Activated T-helper 1 cell treated with anti-CD3 and anti-CD28 coated beads, Interleukin-12 subunit alpha, Interleukin-12 subunit beta, Interleukin-2, Interleukin-4 antibody, amounts not matched to agents 30 ng/mL and 10 ng/mL and 1 ng/mL, durations not matched to agents 14 hours and 24 hours and 36 hours (primary cell): ENCODE measurements around the gene S100A10. TPM values are rescaled to one million over a fixed set of nuclear protein-coding genes. Genes with fewer than 3 reads are reported as not detected.

ENCODE experiments used
- DNase-seq: peaks from one replicate; pipeline ENCODE4 v3.0.0; 2021; ENCODE audit warnings: low spot score
- H3K27ac Mint-ChIP-seq: one replicate; pipeline ENCODE4 v1.8.0; 2021; ENCODE audit warnings: mild to moderate bottlenecking, mixed read lengths
- H3K27me3 Mint-ChIP-seq: one replicate; pipeline ENCODE4 v1.8.0; 2022; ENCODE audit warnings: mild to moderate bottlenecking, moderate library complexity, mixed read lengths; ENCODE audit not compliant: insufficient read depth
- H3K36me3 Mint-ChIP-seq: one replicate; pipeline ENCODE4 v1.8.0; 2021; ENCODE audit warnings: low read depth, mixed read lengths
- H3K4me1 Mint-ChIP-seq: one replicate; pipeline ENCODE4 v1.8.0; 2021; ENCODE audit warnings: low read depth, mixed read lengths
- H3K4me3 Mint-ChIP-seq: one replicate; pipeline ENCODE4 v1.8.0; 2021; ENCODE audit warnings: mild to moderate bottlenecking, moderate library complexity, mixed read lengths
- H3K9me3 Mint-ChIP-seq: one replicate; pipeline ENCODE4 v1.8.0; 2021; ENCODE audit warnings: mixed read lengths
- intact Hi-C: fragments of 100-400 bp; cut with micrococcal nuclease; formaldehyde crosslinking; loops from one replicate; pipeline ENCODE4 v1.15.1; 2024
- total RNA-seq: library from RNA; stranded (reverse); gene quantifications from 2 replicates; pipeline ENCODE4 v1.2.3, GENCODE V29; 2022

S100A10 gene
- total RNA-seq, 1 donor from 2014 or later: 105 TPM

DNA sequence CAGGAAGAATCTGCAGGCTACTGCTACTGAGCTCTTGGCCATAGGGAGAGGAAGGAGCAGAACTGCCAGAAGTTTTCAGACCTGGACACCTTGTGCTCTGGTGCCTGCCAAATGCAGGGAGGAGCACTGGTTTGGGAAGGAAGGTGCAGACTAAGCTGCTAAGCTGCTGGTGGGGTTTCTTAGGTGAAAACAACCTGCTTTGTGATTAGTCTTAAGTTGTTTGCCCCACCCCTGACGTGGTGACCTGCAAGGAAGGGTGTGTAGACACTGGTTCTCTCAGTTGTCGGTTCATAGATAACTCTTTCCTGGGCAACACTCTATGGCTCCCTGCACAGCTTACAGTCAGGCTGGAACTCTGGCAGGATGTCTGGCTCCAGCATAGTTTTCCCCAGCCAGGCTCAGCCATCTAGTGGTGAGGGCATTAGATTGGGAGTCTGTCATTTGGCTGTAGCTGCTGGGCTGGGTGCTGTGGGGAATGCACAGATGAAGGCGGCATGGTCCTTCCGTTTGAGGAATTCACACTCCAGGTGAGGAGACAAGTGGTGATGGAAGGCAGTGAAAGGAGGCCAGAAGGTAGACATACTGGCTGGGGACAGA, 10.3 kb upstream of the S100A10 start:
- no peak overlapping the region for H3K4me3 Mint-ChIP-seq
- H3K36me3 Mint-ChIP-seq: no peaks in the 10 kb centered on the region
- peaks cover 46% of the 10 kb centered on the region for H3K27me3 Mint-ChIP-seq
- intact Hi-C loops: loop anchor here (5.0 kb wide), 1 partner anchor 412 kb away; no protein-coding TSS in a partner anchor
- no peaks in the 10 kb centered on the region for H3K9me3 Mint-ChIP-seq
- peaks cover 14% of the 10 kb centered on the region for H3K4me1 Mint-ChIP-seq
- no peak for DNase-seq
- no peak overlapping the region for H3K27ac Mint-ChIP-seq

DNA sequence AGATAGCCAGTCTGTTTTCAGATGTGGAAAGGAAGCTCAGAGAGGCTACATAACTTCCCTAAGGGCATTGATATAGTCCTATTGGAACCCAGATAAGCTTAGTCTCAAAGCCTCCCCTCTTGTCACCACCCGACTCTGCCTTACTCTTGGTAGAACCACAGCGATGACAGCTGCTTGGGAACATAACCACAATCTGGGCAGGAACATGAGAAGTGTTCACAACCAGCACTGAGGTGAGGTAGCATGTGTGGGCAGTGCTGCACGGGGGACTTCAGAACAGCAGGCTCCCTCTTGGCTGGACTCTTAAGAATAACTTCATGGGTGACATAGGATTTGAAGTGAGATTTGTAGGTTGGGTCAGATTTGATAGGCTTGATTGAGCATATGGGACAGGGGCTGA, 9.3 kb upstream of the S100A10 start:
- intact Hi-C loops: loop anchor here (5.0 kb wide), 1 partner anchor 411 kb away; no protein-coding TSS in a partner anchor
- Mint-ChIP-seq H3K27me3 (peaks cover 46% of the 10 kb centered on the region), H3K27ac (no peak overlapping the region), H3K9me3 (no peaks in the 10 kb centered on the region), H3K36me3 (no peaks in the 10 kb centered on the region), H3K4me3 (no peak overlapping the region), H3K4me1 (peaks cover 14% of the 10 kb centered on the region)
- DNase-seq: no peak

DNA sequence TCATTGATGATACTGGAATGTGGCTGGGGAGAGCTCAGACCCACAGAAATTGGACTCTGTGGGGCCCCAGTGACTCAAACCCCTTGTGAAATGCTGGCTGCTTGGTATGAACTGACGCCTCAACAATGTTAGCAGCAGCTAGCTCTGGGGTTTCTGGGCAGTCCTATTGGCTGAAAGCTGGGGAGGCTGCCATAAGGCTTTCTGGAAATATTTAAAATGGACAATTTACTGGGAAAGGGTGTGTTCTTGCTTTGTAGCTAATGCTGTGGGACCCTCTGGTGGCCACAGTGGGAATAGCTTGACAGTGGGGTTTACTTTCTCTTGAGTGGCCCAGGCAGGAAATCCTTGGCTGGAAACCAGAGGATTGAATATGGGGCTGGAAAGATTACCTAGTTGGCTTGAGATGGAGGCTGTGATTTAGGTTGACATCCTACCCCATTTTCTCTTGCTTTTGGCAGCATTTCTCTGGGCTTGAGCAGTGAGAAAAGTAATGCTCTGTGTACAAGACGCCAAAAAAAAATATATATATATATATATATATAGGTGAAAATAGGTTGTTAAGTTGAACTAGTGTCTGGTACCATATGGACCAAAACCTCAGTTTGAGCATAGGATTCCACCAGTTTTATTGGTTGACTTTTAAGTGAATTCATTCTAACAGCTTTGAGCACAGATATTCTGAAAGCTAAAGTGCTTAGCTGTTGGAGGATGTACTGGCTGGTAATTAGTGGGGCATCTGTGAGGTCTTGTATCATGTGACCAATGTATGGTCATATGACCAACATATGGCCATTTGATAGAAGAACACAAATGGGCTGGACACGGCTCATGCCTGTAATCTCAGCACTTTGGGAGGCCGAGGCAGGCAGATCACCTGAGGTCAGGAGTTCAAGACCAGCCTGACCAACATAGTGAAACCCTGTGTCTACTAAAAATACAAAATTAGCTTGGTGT, 8.2 kb upstream of the S100A10 start:
- Mint-ChIP-seq H3K27ac (no peak overlapping the region), H3K36me3 (no peaks in the 10 kb centered on the region), H3K4me3 (no peak overlapping the region), H3K4me1 (peaks cover 9% of the 10 kb centered on the region), H3K27me3 (peaks cover 37% of the 10 kb centered on the region), H3K9me3 (no peaks in the 10 kb centered on the region)
- intact Hi-C loops: loop anchor here (1.0 to 5.0 kb wide), 4 partner anchors 34 to 410 kb away; no protein-coding TSS in a partner anchor
- DNase-seq: peak; percentile 50

DNA sequence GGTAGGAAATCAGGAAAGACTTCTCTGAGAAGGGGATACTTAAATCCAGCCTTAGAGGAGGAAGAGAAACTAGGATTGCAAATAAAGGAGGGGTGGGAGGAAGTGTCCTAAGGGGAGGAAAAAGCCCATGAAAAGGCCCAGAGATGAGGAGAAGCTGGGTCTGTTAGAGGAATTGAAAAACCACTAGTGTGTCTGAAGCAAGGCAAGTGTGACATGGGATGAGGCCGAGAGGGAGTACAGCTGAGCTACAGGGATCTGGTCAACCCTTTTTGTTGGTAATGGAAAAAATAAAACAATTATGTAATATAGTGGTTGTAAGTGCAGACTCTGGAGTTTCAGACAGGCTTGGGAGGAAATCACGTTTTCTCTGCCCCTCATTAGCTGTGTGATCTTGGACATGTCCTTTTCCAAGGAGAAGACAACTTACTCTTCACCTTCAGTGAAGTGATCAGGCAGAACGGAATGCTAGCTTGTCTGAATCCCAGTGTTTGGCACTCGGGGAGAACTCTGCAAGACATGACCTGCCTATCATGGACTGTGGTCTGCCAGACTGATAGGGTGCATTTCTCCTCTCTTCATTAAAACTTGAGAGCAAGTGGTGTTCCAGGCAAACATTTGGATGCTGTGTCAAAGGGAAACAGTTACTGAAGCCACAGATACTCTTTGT, 7.4 kb upstream of the S100A10 start:
- Mint-ChIP-seq H3K27me3 (peaks cover 35% of the 10 kb centered on the region), H3K4me3 (no peak overlapping the region), H3K36me3 (no peaks in the 10 kb centered on the region), H3K4me1 (peaks cover 7% of the 10 kb centered on the region), H3K9me3 (no peaks in the 10 kb centered on the region), H3K27ac (no peak overlapping the region)
- intact Hi-C loops: loop anchor here (1.0 to 5.0 kb wide), 4 partner anchors 33 to 409 kb away; no protein-coding TSS in a partner anchor
- no peak for DNase-seq

DNA sequence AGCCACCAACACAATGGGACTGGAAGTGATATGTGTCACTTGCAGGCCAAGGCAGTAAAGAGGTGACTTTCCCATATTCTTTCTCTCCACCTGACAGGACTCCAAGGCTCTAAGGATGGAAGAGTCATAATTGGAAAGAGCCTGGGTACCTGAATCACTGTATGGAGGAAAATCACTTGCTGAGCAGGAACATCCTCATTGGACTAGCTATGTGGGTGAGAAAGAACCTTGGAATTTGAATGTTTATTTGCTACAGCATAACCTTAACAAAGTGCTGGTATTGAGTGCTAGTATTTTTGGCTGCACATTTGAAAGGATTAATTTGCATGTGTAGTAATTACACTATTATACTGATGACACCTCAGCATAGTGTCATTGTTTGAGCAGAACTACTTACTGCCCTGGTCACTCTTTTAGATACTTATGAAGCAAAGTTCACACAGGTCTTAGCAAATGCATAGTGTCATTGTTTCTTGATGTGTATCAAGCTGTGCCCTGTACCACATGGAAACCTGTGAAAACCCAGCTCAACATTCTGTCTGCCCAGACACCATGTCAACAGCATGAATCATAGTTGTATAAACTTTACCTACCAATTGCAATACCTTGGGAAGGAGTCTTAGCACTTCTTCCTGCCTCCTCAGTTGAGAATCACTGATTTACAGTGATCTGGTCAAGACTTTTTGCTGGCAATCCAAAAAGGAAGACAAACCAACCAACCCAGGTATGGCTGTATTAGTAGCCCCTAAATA, 5.1 kb upstream of the S100A10 start:
- no peaks in the 10 kb centered on the region for H3K9me3 Mint-ChIP-seq
- no peak overlapping the region for H3K4me3 Mint-ChIP-seq

DNA sequence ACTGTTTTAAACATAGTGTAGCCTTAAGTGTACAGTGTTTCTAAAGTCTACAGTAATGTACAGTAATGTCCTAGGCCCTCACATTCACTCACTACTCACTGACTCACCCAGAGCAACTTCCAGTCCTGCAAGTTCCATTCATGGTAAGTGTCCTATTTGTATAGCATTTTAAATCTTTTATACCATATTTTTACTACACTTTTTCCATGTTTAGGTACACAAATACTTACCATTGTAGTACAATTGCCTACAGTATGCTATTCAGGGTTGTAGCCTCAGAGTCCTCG, 3.6 kb upstream of the S100A10 start:
- Mint-ChIP-seq H3K4me1 (peaks cover 22% of the 10 kb centered on the region), H3K36me3 (peaks cover 6% of the 10 kb centered on the region), H3K9me3 (no peaks in the 10 kb centered on the region), H3K4me3 (no peak overlapping the region), H3K27ac (no peak overlapping the region), H3K27me3 (peaks cover 10% of the 10 kb centered on the region)
- intact Hi-C loops: loop anchor here (1.0 to 10.0 kb wide), 3 partner anchors 29 to 382 kb away; partner anchors contain the start of gene SNX27
- no peak for DNase-seq

More for the DNA sequence above, 5.1 kb upstream of the S100A10 start:
- H3K27ac Mint-ChIP-seq: no peak overlapping the region
- H3K27me3 Mint-ChIP-seq: peaks cover 21% of the 10 kb centered on the region
- DNase-seq: no peak
- peaks cover 12% of the 10 kb centered on the region for H3K4me1 Mint-ChIP-seq
- intact Hi-C loops: loop anchor here (10.0 kb wide), 1 partner anchor 384 kb away; the partner anchor contains the start of gene SNX27
- H3K36me3 Mint-ChIP-seq: no peaks in the 10 kb centered on the region

DNA sequence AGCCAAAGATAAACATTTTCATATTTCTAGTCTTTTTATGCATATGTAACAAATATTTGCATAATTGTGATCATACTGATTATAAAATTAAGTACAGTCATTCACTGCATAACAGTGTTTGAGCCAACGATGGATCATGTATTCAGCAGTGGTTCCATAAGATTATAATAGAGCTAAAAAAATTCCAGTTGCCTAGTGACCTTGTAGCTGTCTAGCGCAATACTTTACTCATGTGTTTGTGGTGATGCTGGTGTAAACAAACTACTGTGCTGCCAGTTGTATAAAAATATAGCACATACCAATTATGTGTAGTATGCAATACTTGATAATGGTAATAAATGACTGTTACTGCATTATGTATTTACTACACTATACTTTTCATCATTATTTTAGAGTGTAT, 2.1 kb upstream of the S100A10 start:
- Mint-ChIP-seq H3K27ac (no peak overlapping the region), H3K9me3 (no peaks in the 10 kb centered on the region), H3K4me1 (peaks cover 30% of the 10 kb centered on the region), H3K36me3 (peaks cover 6% of the 10 kb centered on the region), H3K27me3 (peaks cover 9% of the 10 kb centered on the region), H3K4me3 (no peak overlapping the region)
- intact Hi-C loops: loop anchor here (1.0 to 10.0 kb wide), 3 partner anchors 39 to 381 kb away; partner anchors contain the start of gene SNX27
- DNase-seq: no peak

DNA sequence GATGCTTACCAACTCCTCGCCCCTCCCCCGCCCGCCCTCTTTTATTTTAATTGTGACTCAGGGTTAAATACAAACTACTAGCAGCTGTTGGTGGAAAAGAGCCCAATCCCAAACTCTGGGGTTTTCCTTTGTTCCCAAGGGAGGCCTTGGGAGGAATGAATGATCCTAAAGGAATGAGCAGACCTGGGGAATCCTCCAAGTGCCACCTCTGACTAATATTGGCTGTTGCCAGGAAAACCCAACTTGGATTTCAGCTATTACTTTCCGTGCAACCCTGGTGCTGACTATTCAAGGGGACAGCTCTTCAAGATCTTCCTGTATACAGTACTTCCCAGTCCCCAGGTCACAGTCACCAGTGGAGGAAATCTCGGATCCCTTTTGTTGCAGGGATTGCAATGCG, 1.3 kb upstream of the S100A10 start:
- DNase-seq: no peak
- Mint-ChIP-seq H3K27ac (peak overlapping the region; percentile 78), H3K4me1 (peaks cover 38% of the 10 kb centered on the region), H3K27me3 (peaks cover 5% of the 10 kb centered on the region), H3K4me3 (peak overlapping the region; percentile 52), H3K36me3 (peaks cover 8% of the 10 kb centered on the region), H3K9me3 (no peaks in the 10 kb centered on the region)
- intact Hi-C loops: loop anchor here (1.0 to 10.0 kb wide), 3 partner anchors 22 to 380 kb away; partner anchors contain the start of gene SNX27

DNA sequence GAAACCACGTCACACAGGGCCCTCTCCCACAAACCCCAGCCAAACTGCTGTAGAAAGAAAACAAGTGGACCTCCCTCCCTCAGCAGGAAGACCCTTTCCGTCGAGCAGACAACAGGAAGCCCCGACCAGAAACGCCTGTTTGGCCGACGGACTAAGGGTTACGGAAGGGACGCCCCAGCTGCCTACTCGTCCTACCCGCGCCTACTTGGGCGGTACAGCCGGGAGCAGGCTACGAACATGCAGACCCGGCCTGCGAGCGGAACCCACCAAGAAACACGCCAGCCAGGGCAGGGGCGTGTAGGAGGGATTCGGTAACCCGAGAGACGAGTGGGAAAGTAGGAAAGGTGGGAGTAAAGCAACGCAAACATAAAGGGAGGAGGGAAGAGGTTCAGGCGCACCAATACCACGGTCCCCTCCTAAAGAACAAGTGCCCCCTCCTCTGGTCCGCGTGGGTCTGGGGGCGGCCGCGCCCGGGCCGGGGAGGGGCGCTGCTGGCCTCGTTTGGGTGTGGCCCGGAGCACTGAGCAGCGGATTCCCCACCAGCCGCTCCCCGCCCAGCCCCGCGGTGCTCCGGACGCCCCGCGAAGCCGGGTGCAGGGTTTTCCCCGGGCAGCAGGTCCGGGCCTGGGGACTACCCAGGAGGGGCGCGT, 450 bp downstream of the S100A10 start:
- Mint-ChIP-seq H3K4me3 (peak overlapping the region; percentile 98), H3K9me3 (no peaks in the 10 kb centered on the region), H3K36me3 (peaks cover 15% of the 10 kb centered on the region), H3K27me3 (no peaks in the 10 kb centered on the region), H3K4me1 (peaks cover 54% of the 10 kb centered on the region), H3K27ac (peak overlapping the region; percentile 98)
- intact Hi-C loops: loop anchor here (1.0 to 10.0 kb wide), 3 partner anchors 9 to 378 kb away; partner anchors contain the start of gene SNX27
- DNase-seq: peak; percentile 37

DNA sequence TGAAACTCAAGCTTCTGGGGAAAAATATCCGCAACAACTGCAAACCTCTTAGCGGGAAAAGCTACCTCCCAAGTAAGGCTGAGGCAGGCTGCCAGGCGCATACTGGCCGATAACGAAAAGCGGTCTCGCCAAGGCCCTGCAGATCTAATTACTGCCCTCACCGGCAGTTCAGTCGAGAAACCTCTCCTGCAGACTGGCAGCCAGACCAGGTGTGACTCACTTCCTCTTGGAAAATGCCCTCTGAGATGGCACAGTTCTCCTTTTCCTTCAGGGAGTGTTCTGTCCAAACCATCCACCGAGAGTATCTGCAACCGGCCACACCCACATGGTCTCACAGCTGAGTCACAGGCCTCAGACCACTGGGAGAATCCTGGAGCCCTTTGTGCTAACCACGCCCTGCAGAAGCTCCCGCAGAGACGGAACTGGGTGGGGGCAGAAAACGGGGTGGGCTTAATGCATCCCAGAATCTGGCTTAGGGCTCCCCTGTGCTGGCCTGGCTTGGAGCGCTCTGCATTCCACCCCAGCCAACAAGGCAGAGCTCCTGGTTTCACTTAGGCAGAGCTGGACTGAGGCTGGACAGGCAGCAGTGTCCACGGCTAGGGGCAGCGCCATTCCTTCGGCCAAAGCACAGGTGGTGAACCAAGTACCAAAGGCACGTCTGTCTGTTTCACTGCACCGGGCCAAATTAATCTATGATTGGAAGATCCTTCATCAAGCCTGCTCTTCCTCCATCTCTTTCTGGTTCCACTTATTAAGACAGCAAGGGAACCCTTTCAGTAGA, 1.2 kb downstream of the S100A10 start:
- no peak for DNase-seq
- intact Hi-C loops: loop anchor here (1.0 to 10.0 kb wide), 3 partner anchors 8 to 378 kb away; partner anchors contain the start of gene SNX27
- peak overlapping the region; percentile 98 for H3K4me3 Mint-ChIP-seq
- H3K36me3 Mint-ChIP-seq: peaks cover 15% of the 10 kb centered on the region
- peaks cover 60% of the 10 kb centered on the region for H3K4me1 Mint-ChIP-seq
- no peaks in the 10 kb centered on the region for H3K27me3 Mint-ChIP-seq
- H3K27ac Mint-ChIP-seq: peak overlapping the region; percentile 98
- no peaks in the 10 kb centered on the region for H3K9me3 Mint-ChIP-seq

DNA sequence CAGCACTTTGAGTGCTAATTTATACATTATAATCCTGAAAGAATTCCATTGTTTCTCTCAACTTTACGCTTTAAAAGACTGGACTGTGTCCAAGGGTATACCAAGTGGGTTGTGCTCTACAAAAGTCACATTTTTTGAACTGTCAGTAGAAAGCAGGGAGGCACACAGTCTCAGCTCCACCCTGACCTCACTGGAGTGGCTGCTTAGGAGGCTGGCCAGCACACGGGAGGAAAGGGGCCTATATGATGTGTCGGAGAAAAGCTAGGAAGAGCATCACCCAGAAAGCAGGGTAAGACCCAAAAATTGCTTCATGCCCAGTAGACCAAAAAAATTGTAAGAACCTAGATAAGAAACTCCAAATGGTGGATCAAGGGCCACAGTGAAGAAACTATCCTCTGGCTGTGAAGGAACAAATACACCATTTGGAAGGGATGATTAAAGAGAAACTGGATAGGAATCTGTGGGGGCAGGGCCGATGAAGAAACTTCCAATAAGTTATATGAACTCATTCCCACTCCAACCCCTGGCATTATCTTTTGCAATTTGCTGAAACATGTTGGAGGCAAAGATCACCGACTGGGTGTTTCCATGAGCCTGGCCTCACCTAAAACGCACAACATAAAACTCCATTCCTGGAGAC, 1.9 kb downstream of the S100A10 start:
- H3K9me3 Mint-ChIP-seq: no peaks in the 10 kb centered on the region
- H3K4me3 Mint-ChIP-seq: peak overlapping the region; percentile 98
- no peaks in the 10 kb centered on the region for H3K27me3 Mint-ChIP-seq
- DNase-seq: no peak
- H3K4me1 Mint-ChIP-seq: peaks cover 60% of the 10 kb centered on the region
- intact Hi-C loops: loop anchor here (10.0 kb wide), 1 partner anchor 377 kb away; the partner anchor contains the start of gene SNX27
- H3K36me3 Mint-ChIP-seq: peaks cover 15% of the 10 kb centered on the region
- peak overlapping the region; percentile 56 for H3K27ac Mint-ChIP-seq
